Activated T-helper 1 cell treated with anti-CD3 and anti-CD28 coated beads, Interleukin-12 subunit alpha, Interleukin-12 subunit beta, Interleukin-2, Interleukin-4 antibody, amounts not matched to agents 30 ng/mL and 10 ng/mL and 1 ng/mL, durations not matched to agents 14 hours and 24 hours and 36 hours (primary cell): ENCODE data around the gene XPNPEP3. TPM values are rescaled to one million over a fixed set of nuclear protein-coding genes. Genes with fewer than 3 reads are reported as not detected.
"Not testable (repeated sequence)": the region's sequence is repeated elsewhere in the genome, so short reads cannot be mapped to it uniquely, and the experiment has no call there.

Experiments used
- DNase-seq: peaks from one replicate; pipeline ENCODE4 v3.0.0; 2021; ENCODE audit warnings: low spot score
- H3K27ac Mint-ChIP-seq: one replicate; pipeline ENCODE4 v1.8.0; 2021; ENCODE audit warnings: mild to moderate bottlenecking, mixed read lengths
- H3K27me3 Mint-ChIP-seq: one replicate; pipeline ENCODE4 v1.8.0; 2022; ENCODE audit warnings: mild to moderate bottlenecking, moderate library complexity, mixed read lengths; ENCODE audit not compliant: insufficient read depth
- H3K36me3 Mint-ChIP-seq: one replicate; pipeline ENCODE4 v1.8.0; 2021; ENCODE audit warnings: low read depth, mixed read lengths
- H3K4me1 Mint-ChIP-seq: one replicate; pipeline ENCODE4 v1.8.0; 2021; ENCODE audit warnings: low read depth, mixed read lengths
- H3K4me3 Mint-ChIP-seq: one replicate; pipeline ENCODE4 v1.8.0; 2021; ENCODE audit warnings: mild to moderate bottlenecking, moderate library complexity, mixed read lengths
- H3K9me3 Mint-ChIP-seq: one replicate; pipeline ENCODE4 v1.8.0; 2021; ENCODE audit warnings: mixed read lengths
- intact Hi-C: fragments of 100-400 bp; cut with micrococcal nuclease; formaldehyde crosslinking; loops from one replicate; pipeline ENCODE4 v1.15.1; 2024
- total RNA-seq: library from RNA; stranded (reverse); gene quantifications from 2 replicates; pipeline ENCODE4 v1.2.3, GENCODE V29; 2022

The XPNPEP3 gene
- total RNA-seq, 1 donor from 2014 or later = 14.7 TPM

DNA sequence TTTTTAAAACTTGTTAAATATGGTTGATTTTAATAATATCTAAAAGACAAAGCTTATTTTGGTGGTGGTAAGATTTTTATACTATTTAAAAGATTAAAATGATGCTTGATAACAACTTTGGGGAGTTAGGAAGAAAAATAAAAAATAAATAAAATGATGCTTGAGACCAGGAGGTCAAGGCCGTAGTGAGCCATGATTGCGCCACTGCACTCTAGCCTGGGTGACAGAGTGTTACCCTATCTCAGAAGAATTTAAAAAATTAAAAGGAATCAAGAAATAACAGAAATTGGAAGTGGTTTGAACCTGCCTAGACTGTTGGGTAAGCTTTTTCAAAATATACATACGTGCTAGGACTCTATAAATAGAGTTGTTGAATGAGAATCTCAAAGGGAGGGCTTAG, 17.1 kb downstream of the XPNPEP3 start:
- Mint-ChIP-seq H3K4me3 (no peak overlapping the region), H3K27ac (no peak overlapping the region), H3K27me3 (no peaks in the 10 kb centered on the region), H3K4me1 (no peaks in the 10 kb centered on the region), H3K9me3 (no peaks in the 10 kb centered on the region), H3K36me3 (no peaks in the 10 kb centered on the region)
- intact Hi-C loops = no loop called here
- no peak for DNase-seq

DNA sequence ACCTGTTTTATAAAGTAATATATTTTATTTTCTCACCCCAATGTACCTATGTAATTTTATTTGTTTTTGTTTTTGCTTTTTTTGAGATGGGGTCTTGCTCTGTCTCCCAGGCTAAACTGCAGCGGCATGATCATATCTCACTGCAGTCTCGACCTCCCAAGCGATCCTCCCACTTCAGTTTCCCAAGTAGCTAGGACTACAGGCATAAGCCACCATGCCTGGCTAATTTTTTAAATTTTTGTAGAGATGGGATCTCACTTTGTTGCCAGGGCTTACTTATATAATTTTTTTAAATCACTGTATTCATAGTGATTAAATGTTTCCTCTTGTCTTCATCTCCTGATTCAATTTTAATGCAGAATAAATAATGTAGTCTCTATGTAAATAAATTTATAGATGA, 18.2 kb downstream of the XPNPEP3 start:
- H3K9me3 Mint-ChIP-seq = no peaks in the 10 kb centered on the region
- no peak overlapping the region for H3K4me3 Mint-ChIP-seq
- no peaks in the 10 kb centered on the region for H3K27me3 Mint-ChIP-seq
- H3K36me3 Mint-ChIP-seq = no peaks in the 10 kb centered on the region
- H3K4me1 Mint-ChIP-seq = no peaks in the 10 kb centered on the region
- intact Hi-C loops = no loop called here
- H3K27ac Mint-ChIP-seq = no peak overlapping the region
- no peak for DNase-seq

DNA sequence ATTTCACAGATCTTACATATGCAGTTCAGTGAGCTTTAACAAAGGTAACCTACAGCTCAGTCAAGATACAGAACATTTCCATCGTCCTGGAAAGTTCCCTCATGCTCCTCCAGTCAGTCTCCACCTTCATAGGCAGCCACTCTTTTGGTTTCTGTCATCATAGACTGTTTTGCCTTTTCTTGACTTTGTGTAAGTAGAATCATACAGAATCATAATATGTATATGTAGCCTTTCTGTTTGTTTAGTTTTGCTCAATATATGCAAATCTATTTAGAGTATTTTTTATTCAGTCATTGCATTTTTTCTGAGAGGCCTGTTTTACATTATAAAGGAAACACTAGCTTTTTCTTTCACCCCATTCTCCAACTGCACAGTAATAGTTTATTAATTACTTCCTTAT, 20.0 kb downstream of the XPNPEP3 start:
- H3K36me3 Mint-ChIP-seq = peaks cover 4% of the 10 kb centered on the region
- DNase-seq = no peak
- H3K4me3 Mint-ChIP-seq = no peak overlapping the region
- no peak overlapping the region for H3K27ac Mint-ChIP-seq
- H3K4me1 Mint-ChIP-seq = no peaks in the 10 kb centered on the region
- intact Hi-C loops = no loop called here
- H3K9me3 Mint-ChIP-seq = no peaks in the 10 kb centered on the region
- no peaks in the 10 kb centered on the region for H3K27me3 Mint-ChIP-seq

DNA sequence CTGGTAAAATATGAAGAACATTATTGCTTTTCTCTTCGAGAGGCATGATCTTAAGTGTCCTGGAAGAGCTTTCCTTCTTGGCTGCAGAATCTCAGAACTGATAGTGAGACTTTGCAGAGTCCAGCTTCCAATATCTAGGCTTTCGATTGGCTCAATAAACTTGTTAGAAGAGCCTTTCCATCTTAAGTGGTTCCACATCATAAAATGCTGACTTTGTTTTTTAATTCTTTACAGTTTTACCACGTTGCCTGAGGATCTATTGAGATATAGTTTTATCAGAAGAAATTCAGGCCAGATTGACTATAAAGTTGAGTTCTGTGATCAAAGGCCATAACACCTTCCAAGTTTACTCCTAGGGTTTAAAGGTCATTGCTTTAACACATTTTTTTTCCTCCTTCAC, 20.5 kb downstream of the XPNPEP3 start:
- Mint-ChIP-seq H3K4me1 (no peaks in the 10 kb centered on the region), H3K9me3 (no peaks in the 10 kb centered on the region), H3K4me3 (no peak overlapping the region), H3K27ac (no peak overlapping the region), H3K27me3 (no peaks in the 10 kb centered on the region), H3K36me3 (peaks cover 6% of the 10 kb centered on the region)
- intact Hi-C loops = no loop called here
- DNase-seq = no peak

DNA sequence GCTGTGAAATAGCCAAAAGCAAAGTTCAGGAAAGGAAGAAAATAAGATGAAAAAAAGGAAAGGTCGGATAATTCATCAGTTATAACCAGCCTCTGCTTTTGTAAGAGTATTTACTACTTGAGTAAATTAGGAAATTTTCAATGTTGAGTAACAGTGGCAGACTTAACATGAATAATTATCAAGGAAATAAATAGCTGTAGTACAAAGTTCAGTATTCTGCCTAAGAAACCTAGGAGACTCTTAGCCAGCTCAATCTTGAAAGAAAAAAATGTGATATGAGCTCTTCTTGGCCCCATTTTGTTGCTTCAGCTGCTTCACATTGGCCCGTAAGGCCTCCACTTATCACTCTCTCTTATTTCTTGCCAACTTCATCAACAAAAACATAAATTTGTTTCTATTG, 22.0 kb downstream of the XPNPEP3 start:
- Mint-ChIP-seq H3K36me3 (peaks cover 6% of the 10 kb centered on the region), H3K27me3 (no peaks in the 10 kb centered on the region), H3K9me3 (no peaks in the 10 kb centered on the region), H3K4me1 (no peaks in the 10 kb centered on the region), H3K4me3 (no peak overlapping the region), H3K27ac (no peak overlapping the region)
- DNase-seq = no peak
- intact Hi-C loops = no loop called here

DNA sequence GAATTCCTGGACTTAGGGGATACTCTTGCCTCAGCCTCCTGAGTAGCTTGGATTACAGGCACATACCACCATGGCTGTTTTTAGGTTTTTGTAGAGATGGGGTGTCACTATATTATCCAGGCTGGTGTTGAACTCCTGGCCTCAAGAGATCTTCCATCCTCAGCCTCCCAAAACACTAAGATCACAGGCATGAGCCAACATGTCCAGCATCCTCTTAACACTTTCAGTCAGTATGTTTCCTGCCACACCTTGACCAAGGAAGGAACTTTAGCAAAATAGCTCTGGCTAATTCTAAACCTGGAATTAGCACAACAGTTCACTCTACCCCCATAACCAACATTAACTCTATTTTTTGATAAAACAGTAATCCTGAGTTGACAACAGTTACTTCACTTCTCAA, 32.2 kb downstream of the XPNPEP3 start:
- no peak for DNase-seq
- peaks cover 6% of the 10 kb centered on the region for H3K4me1 Mint-ChIP-seq

DNA sequence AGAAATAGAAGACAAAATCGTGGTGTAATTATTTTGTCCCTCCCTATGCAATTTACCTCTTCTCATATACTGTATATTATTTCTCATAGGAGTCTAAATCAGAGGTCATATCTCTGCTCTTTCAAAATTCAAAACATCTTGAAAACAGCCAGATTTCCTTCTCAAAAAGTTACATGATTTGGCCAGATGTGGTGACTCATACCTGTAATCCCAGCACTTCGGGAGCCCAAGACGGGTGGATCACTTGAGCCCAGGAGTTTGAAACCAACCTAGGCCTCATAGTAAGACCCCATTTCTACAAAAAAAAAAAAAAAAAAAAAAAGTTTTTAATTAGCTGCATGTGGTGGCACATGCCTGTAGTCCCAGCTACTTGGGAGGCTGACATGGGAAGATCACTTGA, 33.9 kb downstream of the XPNPEP3 start:
- H3K27me3 Mint-ChIP-seq = no peaks in the 10 kb centered on the region
- no peak overlapping the region for H3K27ac Mint-ChIP-seq
- peaks cover 8% of the 10 kb centered on the region for H3K36me3 Mint-ChIP-seq
- DNase-seq = no peak
- intact Hi-C loops = loop anchor here (10.0 kb wide), 2 partner anchors 376 to 426 kb away; no protein-coding TSS in a partner anchor
- no peaks in the 10 kb centered on the region for H3K9me3 Mint-ChIP-seq
- H3K4me1 Mint-ChIP-seq = peaks cover 6% of the 10 kb centered on the region
- no peak overlapping the region for H3K4me3 Mint-ChIP-seq

More for the DNA sequence above, 32.2 kb downstream of the XPNPEP3 start:
- intact Hi-C loops = no loop called here
- H3K36me3 Mint-ChIP-seq = peaks cover 8% of the 10 kb centered on the region
- no peak overlapping the region for H3K27ac Mint-ChIP-seq
- H3K4me3 Mint-ChIP-seq = no peak overlapping the region
- no peaks in the 10 kb centered on the region for H3K9me3 Mint-ChIP-seq
- H3K27me3 Mint-ChIP-seq = no peaks in the 10 kb centered on the region

DNA sequence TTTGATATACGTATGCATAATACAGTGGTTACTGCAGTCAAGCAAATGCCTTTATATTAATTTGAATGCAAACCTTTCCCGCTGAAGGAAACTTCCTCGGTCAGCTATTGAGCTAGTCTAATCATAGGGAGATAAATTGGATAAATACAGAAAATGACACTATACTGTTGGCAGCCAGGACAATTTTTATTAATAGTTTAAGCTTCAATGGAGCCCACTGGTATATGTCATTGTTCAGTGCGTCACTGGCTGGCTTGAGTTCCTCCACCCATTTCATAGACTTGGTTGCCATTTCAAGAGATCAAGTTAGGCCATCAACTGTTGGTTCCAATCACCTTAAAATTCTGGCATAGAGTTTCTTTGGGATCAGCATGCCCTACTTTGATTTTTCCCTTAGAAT, 37.5 kb downstream of the XPNPEP3 start:
- H3K4me1 Mint-ChIP-seq = peaks cover 10% of the 10 kb centered on the region
- H3K9me3 Mint-ChIP-seq = no peaks in the 10 kb centered on the region
- intact Hi-C loops = loop anchor here (10.0 kb wide), 2 partner anchors 380 to 430 kb away; no protein-coding TSS in a partner anchor

DNA sequence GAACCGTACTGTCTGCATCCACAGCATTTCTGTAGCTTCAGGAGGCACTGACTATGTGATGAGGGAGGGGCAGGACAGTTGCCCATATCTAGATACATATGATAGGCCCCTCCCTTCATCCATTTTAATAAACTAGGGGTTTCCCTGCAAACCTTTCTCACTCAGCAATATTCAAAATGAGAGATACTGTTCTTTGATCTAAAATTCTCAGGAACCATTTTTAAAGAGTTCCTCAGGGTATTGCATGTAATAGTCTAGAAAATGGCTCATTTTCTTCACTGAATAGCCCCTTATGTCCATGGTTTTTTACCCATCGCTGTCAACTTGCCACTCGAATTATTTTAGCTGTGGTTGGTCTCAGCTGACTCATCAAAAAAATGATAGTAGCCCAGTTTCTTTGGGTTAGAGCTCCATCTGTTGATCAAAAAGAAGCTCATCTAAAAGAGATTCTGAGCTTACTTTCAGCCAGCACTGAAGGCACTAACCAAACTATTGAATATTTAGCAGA, 42.0 kb downstream of the XPNPEP3 start:
- H3K36me3 Mint-ChIP-seq = no peaks in the 10 kb centered on the region
- H3K4me3 Mint-ChIP-seq = no peak overlapping the region
- no peak overlapping the region for H3K27ac Mint-ChIP-seq
- H3K27me3 Mint-ChIP-seq = no peaks in the 10 kb centered on the region
- peak; percentile 8 for DNase-seq
- H3K9me3 Mint-ChIP-seq = no peaks in the 10 kb centered on the region
- intact Hi-C loops = loop anchor here (1.0 to 10.0 kb wide), 8 partner anchors 43 to 462 kb away; partner anchors contain the start of genes SLC25A17 and ST13
- peaks cover 10% of the 10 kb centered on the region for H3K4me1 Mint-ChIP-seq

More for the DNA sequence above, 37.5 kb downstream of the XPNPEP3 start:
- H3K36me3 Mint-ChIP-seq = peaks cover under 1% of the 10 kb centered on the region
- H3K27ac Mint-ChIP-seq = no peak overlapping the region
- no peaks in the 10 kb centered on the region for H3K27me3 Mint-ChIP-seq
- DNase-seq = no peak
- H3K4me3 Mint-ChIP-seq = no peak overlapping the region

DNA sequence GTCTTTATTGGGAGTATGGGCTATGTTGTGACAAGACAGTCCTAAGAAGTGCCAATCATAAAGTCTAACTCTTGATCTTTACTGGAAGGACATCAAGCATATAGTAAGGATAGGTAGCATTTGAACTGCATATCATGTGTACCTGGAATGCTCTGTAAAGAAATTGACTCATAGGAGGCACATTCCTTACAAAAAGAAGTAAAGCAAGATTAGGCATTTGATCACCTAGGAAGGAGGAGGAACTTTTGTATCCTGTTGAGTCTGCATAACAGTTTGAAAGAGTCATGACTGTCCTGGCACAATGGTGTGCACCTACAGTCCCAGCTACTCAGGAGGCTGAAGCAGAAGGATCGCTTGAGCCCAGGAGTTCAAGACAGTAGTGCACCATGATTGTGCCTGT, 47.2 kb downstream of the XPNPEP3 start:
- Mint-ChIP-seq H3K27ac (no peak overlapping the region), H3K27me3 (no peaks in the 10 kb centered on the region), H3K4me1 (peaks cover 4% of the 10 kb centered on the region)

DNA sequence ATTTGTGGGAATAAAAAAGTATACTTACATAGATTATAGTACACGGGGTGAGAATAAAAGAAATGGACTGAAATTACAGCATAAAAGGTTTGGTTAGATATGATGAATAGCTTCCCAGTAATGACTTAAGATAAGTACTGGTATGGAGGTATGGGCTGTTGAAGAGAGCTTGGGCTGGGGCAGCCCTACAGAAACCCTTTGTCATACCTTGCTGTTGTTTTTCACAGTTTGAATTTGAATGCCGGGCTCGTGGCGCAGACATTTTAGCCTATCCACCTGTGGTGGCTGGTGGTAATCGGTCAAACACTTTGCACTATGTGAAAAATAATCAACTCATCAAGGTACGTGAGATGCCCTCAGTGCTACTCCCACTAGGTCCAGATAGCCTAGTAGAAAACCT, 51.9 kb downstream of the XPNPEP3 start:
- no peaks in the 10 kb centered on the region for H3K27me3 Mint-ChIP-seq
- DNase-seq = no peak
- no peak overlapping the region for H3K27ac Mint-ChIP-seq
- intact Hi-C loops = no loop called here
- no peaks in the 10 kb centered on the region for H3K9me3 Mint-ChIP-seq
- no peak overlapping the region for H3K4me3 Mint-ChIP-seq
- H3K4me1 Mint-ChIP-seq = no peaks in the 10 kb centered on the region
- H3K36me3 Mint-ChIP-seq = peaks cover 3% of the 10 kb centered on the region

More for the DNA sequence above, 47.2 kb downstream of the XPNPEP3 start:
- intact Hi-C loops = no loop called here
- H3K4me3 Mint-ChIP-seq = no peak overlapping the region
- no peaks in the 10 kb centered on the region for H3K9me3 Mint-ChIP-seq
- DNase-seq = no peak
- H3K36me3 Mint-ChIP-seq = peaks cover 3% of the 10 kb centered on the region

DNA sequence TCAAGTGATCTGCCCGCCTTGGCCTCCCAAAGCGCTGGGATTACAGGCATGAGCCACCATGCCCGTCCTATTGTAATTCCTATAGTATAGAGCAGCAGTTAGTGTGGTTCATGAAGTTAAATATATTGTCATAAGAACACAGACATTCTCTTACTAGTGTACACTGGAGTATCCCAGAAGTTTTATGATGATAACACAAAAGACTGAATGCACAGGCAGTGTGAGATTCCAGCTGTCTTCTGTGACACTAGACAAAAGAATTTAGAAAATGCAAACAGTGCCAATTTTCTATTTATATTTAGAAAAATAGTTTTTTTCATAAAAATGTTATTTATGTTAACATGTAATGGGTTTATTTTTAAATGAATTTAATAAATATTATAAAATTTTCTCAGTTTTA, 54.8 kb downstream of the XPNPEP3 start:
- Mint-ChIP-seq H3K36me3 (peaks cover 2% of the 10 kb centered on the region), H3K4me1 (no peaks in the 10 kb centered on the region), H3K4me3 (no peak overlapping the region), H3K9me3 (no peaks in the 10 kb centered on the region), H3K27ac (no peak overlapping the region), H3K27me3 (no peaks in the 10 kb centered on the region)
- DNase-seq = no peak
- intact Hi-C loops = no loop called here

DNA sequence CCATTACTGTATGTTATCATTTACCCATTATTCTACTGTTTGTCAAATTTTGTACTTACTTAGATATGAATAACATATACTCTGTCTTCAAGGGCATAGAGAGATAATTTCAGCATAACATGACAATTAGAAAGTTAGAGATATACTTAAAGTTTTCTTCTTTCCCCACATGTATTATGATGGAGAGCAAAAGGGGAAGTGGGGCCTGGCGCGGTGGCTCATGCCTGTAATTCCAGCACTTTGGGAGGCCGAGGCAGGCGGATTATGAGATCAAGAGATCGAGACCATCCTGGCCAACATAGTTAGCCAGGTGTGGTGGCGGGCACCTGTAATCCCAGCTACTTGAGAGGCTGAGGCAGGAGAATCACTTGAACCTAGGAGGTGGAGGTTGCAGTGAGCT, 56.0 kb downstream of the XPNPEP3 start:
- DNase-seq, intact Hi-C loops, H3K9me3 Mint-ChIP-seq, H3K4me1 Mint-ChIP-seq, H3K27ac Mint-ChIP-seq, H3K27me3 Mint-ChIP-seq, H3K4me3 Mint-ChIP-seq, H3K36me3 Mint-ChIP-seq: not testable (repeated sequence)

DNA sequence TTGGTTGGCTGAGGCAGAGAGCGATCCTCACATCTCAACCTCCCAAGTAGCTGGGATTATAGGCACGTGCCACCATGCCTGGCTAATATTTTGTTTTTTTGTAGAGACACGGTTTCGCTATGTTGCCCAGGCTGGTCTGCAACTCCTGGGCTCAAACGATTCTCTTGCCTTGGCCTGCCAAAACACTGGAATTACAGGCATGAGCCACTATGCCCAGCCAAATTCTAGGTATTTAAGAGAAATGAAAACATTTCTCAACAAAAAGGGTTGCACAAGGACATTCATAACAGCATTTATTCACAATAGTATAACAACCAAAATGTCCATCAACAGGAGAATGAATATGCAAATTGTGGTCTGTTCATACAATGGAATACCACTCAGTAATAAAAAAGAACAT, 62.5 kb downstream of the XPNPEP3 start:
- H3K27me3 Mint-ChIP-seq = no peaks in the 10 kb centered on the region
- H3K4me3 Mint-ChIP-seq = no peak overlapping the region
- no peak for DNase-seq
- H3K4me1 Mint-ChIP-seq = peaks cover 8% of the 10 kb centered on the region
- intact Hi-C loops = no loop called here
- no peaks in the 10 kb centered on the region for H3K9me3 Mint-ChIP-seq
- peaks cover 4% of the 10 kb centered on the region for H3K36me3 Mint-ChIP-seq
- H3K27ac Mint-ChIP-seq = no peak overlapping the region
